Activated CD4-positive, alpha-beta T cell treated with anti-CD3 and anti-CD28 coated beads, Interleukin-2, amount 10 ng/mL, durations not matched to agents 7 days and 5 days (primary cell): Measurements from ENCODE around the gene PADI6. TPM values are rescaled to one million over a fixed set of nuclear protein-coding genes. Genes with fewer than 3 reads are reported as not detected.

Experiments used
- CTCF ChIA-PET: fragments of 350-600 bp; sonication (Branson Sonifier 250); formaldehyde crosslinking; loops from one replicate; lab custom pipeline; 2021; ENCODE audit warnings: antibody characterized with exemption; lab: Charles Lee
- POLR2A ChIA-PET: fragments of 350-600 bp; sonication (Branson Sonifier 250); formaldehyde crosslinking; loops from one replicate; lab custom pipeline; 2021; ENCODE audit warnings: antibody characterized with exemption; lab: Charles Lee
- DNase-seq: peaks from one replicate; pipeline ENCODE4 v3.0.0-alpha.2; 2020
- H3K27ac Mint-ChIP-seq: one replicate; pipeline ENCODE4 v1.8.0; 2021; ENCODE audit warnings: mild to moderate bottlenecking, moderate library complexity, mixed read lengths
- H3K27me3 Mint-ChIP-seq: one replicate; pipeline ENCODE4 v1.8.0; 2021; ENCODE audit warnings: mixed read lengths
- H3K36me3 Mint-ChIP-seq: one replicate; pipeline ENCODE4 v1.8.0; 2021; ENCODE audit warnings: low read depth, mixed read lengths
- H3K4me1 Mint-ChIP-seq: one replicate; pipeline ENCODE4 v1.8.0; 2021; ENCODE audit warnings: mixed read lengths
- H3K4me3 Mint-ChIP-seq: one replicate; pipeline ENCODE4 v1.8.0; 2021; ENCODE audit warnings: mild to moderate bottlenecking, moderate library complexity, mixed read lengths
- H3K9me3 Mint-ChIP-seq: one replicate; pipeline ENCODE4 v1.8.0; 2021; ENCODE audit warnings: mixed read lengths
- total RNA-seq, 2 experiments: library from RNA; stranded (reverse); gene quantifications; one replicate each; pipeline ENCODE4 v1.2.3, GENCODE V29; 2021

Gene PADI6
- total RNA-seq, 2 experiments from 2014 or later, result 0.10 TPM

DNA sequence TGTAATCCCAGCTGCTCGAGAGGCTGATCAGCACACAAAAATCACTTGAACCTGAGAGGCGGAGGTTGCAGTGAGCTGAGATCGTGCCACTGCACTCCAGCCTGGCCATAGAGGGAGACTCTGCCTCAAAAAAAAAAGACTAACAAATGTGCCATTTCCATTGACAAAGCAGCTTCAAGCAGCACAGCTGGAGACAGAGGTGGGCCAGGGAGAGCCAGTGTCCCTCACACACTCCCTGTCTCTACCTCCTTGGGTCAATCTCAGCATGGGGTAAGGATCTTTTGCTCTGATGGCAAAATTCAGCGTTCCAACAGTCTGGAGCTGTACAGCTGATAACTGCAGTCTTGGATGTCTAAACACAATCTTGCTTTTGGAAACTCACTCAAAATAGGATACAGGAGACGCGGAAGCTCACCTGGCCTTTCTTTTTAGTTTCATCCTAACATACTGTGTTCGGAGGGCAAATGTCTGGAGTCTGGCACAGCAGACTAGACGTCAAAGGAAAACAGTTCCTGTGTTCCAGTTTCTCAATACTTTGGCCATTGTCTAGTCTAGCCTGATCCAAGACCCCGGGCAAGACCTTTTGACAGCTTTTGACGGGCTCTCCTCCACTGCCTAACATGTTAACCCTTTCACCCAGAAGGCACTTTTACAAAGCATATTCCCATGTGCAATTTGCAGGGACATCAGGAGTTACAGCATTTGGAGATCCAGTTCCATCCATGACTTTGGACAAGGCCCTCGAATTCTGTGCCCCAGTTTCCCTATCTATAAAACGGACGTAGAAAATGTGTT, 64.6 kb downstream of the PADI6 start:
- H3K36me3 Mint-ChIP-seq, result peaks cover 13% of the 10 kb centered on the region
- H3K9me3 Mint-ChIP-seq, result no peaks in the 10 kb centered on the region
- H3K27me3 Mint-ChIP-seq, result no peaks in the 10 kb centered on the region
- CTCF ChIA-PET, result interaction anchor here (0.6 to 1.3 kb wide), 2 partner anchors 15 to 16 kb away, joined by 3 to 4 read pairs; no protein-coding TSS in a partner anchor
- POLR2A ChIA-PET, result interaction anchor here (0.7 kb wide), 1 partner anchor 10 kb away, joined by 5 read pairs; no protein-coding TSS in a partner anchor
- peak overlapping the region; percentile 77 for H3K4me3 Mint-ChIP-seq
- H3K27ac Mint-ChIP-seq, result peak overlapping the region; percentile 86
- peaks cover 59% of the 10 kb centered on the region for H3K4me1 Mint-ChIP-seq
- no peak for DNase-seq

DNA sequence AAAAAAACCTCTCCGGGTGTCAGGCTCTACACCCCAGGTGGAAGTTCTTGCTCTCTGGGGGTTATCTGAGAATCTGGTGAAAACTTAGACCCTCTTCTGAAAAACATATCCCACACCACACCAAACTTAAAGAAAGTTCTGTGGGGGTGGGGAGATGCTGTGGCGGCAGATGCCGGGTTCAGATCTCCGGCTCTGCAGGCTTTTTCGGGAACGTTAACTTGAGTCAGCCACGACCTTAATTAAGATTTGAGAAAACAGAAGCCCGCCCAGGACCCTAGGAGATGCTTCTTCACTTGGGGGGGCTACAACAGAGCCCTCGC, 65.2 kb downstream of the PADI6 start:
- H3K36me3 Mint-ChIP-seq, result peaks cover 13% of the 10 kb centered on the region
- peak overlapping the region; percentile 77 for H3K4me3 Mint-ChIP-seq
- ChIA-PET POLR2A (no interaction called here), CTCF (no interaction called here)
- DNase-seq, result no peak
- peak overlapping the region; percentile 86 for H3K27ac Mint-ChIP-seq
- H3K27me3 Mint-ChIP-seq, result no peaks in the 10 kb centered on the region
- no peaks in the 10 kb centered on the region for H3K9me3 Mint-ChIP-seq
- peaks cover 61% of the 10 kb centered on the region for H3K4me1 Mint-ChIP-seq

DNA sequence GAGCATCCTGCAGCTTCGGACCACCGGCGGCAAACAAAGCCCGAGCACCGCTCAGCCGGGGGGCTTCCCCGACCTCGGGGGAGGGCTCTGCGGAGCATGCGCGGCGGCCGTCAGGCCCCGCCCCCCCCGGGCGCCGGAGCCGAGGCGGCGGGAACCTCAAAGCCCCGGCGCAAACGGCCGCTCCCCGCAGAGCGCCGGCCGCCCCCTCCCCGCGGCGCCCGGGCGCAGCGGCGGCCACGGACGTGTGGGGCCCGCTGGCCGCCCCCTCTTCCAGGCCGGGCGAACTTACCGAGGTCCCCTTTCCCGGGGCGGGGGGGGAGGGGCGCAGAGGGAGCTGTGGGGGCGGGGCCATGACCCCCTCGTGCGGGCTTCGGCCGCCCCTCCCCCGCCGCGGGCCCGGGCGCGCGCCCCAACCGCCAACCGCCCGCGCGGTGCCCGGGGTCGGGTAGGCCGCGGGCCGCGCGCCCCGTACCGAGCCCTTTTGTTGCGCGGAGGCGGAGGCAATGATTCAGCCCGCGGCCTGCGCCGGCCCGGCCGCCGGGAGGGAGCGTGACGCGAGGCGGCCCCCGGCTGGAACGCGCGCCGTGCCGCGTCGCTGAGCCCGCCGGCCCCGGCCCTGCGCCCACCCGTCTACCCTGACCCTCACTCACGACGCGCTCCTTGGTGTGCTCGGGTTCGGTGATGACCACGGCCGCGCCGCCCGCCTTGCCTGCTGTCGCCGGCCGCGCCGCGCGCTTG, 65.8 kb downstream of the PADI6 start:
- peak; percentile 46 for DNase-seq
- Mint-ChIP-seq H3K36me3 (peaks cover 13% of the 10 kb centered on the region), H3K4me3 (peak overlapping the region; percentile 77), H3K9me3 (no peaks in the 10 kb centered on the region), H3K27me3 (no peaks in the 10 kb centered on the region), H3K27ac (peak overlapping the region; percentile 86), H3K4me1 (peaks cover 63% of the 10 kb centered on the region)
- CTCF ChIA-PET, result interaction anchor here (1.6 to 1.9 kb wide), 2 partner anchors 11 to 14 kb away, joined by 5 read pairs; no protein-coding TSS in a partner anchor
- POLR2A ChIA-PET, result interaction anchor here (0.6 kb wide), 1 partner anchor 145 kb away, joined by 3 read pairs; no protein-coding TSS in a partner anchor

DNA sequence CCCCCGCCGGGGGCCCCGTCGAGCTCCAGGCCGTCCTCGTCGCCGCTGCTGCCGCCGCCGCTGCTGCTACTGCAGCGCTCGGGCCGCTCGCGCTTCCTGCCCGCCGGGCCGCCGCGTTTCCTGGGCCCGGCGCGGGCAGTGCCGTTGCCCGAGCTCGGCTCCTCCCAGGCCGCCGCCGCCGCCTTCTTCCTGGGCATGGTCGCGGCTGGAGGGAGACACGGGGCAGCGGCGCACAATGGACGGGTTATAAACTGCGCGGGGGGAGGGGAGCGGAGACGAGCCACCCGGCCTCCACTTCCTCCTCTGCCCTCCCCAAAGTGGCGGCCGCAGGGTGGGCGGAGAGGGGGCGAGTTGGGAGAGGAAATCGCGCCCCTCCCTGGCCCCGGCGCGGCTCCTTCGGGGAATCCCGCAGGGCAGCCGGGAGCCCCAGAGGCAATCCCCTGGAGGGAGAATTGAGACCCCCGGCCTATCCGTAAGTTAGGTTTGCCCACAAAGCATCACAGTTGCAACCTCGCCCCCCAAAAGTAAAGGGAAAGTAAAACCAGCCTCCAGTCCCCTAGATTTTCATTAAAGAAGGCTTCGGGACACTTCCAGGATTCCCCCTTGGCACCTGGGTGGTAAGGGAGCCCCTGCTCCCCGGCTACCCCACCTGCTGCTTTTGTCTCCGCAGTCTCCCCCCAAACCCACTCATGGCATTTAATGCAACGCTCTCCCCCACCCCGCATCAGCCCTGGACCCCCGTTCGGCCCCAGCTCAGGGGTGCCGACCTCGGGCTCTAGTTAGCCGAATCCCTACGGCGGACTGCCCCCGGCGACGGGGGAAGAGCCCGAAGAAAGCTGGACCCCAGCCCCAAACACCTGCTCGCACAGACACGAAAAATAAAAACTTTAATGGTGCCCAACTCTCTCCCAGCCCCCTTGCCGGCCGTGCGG, 66.6 kb downstream of the PADI6 start:
- H3K4me3 Mint-ChIP-seq, result peak overlapping the region; percentile 96
- peaks cover 14% of the 10 kb centered on the region for H3K36me3 Mint-ChIP-seq
- POLR2A ChIA-PET, result interaction anchor here (0.6 kb wide), 1 partner anchor 144 kb away, joined by 3 read pairs; no protein-coding TSS in a partner anchor
- no peaks in the 10 kb centered on the region for H3K27me3 Mint-ChIP-seq
- no peaks in the 10 kb centered on the region for H3K9me3 Mint-ChIP-seq
- H3K27ac Mint-ChIP-seq, result peak overlapping the region; percentile 97
- CTCF ChIA-PET, result interaction anchor here (0.5 to 1.9 kb wide), 6 partner anchors 12 to 749 kb away, joined by 3 to 5 read pairs (median 4); no protein-coding TSS in a partner anchor
- peak; percentile 70 for DNase-seq
- peaks cover 63% of the 10 kb centered on the region for H3K4me1 Mint-ChIP-seq

DNA sequence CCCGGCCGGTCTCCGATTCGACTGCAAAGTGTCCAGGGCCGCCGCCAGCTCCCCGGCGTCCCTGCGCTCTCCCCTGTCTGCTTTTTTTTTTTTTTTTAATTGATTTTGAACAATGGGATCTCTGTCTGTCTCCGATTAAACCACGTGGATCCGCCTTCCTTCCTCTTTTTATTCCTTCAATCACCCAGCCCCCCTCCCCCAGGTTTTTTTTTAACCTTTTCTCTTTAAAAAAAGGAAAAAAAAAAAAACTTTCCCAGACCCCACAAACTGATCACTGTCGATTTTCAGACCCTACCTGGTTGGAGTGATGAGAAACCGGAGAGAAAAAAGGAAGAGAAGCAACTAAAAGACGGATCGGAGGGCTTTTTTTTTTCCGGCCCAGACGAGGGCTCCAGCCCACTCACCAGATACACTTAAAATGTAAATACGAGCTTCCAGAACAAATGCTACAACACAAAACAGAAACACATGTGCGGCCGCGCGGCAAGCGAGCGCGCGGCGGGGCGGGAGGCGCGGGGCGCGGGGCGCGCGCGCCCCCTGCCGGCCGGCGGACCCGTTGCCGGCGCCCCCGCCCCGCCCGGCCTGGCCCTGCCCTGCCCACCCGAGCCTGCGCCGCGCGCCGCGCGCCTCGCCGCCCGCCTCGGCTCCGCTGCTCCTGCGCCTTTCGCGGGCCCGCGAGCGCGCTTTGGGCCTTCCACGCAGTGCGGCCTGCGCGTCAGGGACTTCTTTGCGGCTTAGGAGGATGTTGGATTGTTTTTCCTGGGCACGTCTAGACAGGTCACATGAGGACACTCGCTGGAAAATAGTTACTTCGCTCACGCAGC, 67.5 kb downstream of the PADI6 start, which contains the start of gene RCC2:
Gene RCC2, minus strand, starts transcription at position 428 of the 824 bp plus-strand sequence. CDS start 1,163 bp downstream, outside the sequence.
- Mint-ChIP-seq H3K27ac (peak within 1 kb of the TSS; percentile 97), H3K4me3 (peak within 1 kb of the TSS; percentile 96), H3K4me1 (peaks cover 54% of the 10 kb centered on the region), H3K9me3 (no peaks in the 10 kb centered on the region), H3K27me3 (no peaks in the 10 kb centered on the region), H3K36me3 (peaks cover 14% of the 10 kb centered on the region)
- peak; percentile 69 for DNase-seq
- ChIA-PET CTCF (interaction anchor here (0.5 to 1.9 kb wide), 7 partner anchors 10 to 749 kb away, joined by 3 to 5 read pairs (median 4); no protein-coding TSS in a partner anchor), POLR2A (no interaction called here)

DNA sequence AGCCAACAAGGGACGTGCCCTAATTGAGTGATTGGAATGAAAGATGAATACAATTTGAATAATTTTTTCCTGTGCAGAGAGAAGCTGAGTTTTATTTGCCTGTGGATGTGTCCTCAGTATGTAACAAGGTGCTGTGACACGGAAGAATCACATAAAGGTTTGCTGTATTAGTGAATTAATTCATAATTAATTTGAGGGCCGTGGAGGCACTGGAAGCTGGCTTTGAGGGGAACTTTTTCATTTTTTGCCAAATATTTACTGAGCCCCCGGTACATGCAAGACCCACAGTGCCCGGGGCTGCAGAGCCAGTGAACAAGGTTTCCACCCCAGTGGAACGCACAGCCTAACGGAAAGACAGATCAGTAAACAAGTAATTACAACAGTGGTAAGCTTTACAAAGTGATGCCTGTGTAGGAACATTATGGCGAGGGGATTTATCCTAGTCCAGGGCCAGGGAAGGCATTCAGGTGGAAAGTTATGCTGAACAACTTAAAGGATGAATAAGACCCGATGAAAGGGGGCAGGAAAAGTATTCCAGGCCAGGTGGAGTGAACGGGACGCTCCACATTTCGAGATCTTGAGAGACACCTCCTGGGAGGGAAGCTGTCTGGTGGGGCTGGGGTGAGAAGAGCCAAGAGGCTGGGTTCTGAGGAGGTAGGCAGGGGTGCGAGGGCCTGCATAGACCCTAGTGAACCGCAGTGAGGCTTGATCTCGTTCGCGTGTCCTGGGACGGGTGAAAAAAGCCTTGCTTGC, 68.3 kb downstream of the PADI6 start:
- H3K4me3 Mint-ChIP-seq, result peak overlapping the region; percentile 81
- DNase-seq, result no peak
- no peaks in the 10 kb centered on the region for H3K27me3 Mint-ChIP-seq
- H3K4me1 Mint-ChIP-seq, result peaks cover 47% of the 10 kb centered on the region
- POLR2A ChIA-PET, result no interaction called here
- H3K27ac Mint-ChIP-seq, result peak overlapping the region; percentile 90
- peaks cover 6% of the 10 kb centered on the region for H3K36me3 Mint-ChIP-seq
- no peaks in the 10 kb centered on the region for H3K9me3 Mint-ChIP-seq
- CTCF ChIA-PET, result interaction anchor here (0.8 to 1.2 kb wide), 3 partner anchors 9 to 11 kb away, joined by 4 to 5 read pairs (median 4); no protein-coding TSS in a partner anchor

DNA sequence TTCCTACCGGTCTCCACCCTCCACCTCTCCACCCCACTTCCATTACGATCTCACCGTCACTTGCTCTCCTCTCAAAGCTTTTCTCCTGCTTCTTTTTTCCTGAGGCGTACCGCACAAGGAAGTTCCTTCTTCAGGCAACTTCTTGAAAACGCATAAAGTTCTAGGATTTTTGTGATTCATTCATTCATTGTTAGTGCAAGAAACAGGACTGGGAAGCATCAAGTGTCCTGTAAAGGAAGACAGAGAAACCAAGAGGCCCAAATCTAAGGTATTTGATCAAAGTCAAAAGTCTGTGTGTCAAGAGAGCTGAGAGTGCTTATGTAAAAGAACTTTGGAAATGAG, 68.8 kb downstream of the PADI6 start:
- H3K36me3 Mint-ChIP-seq, result peaks cover 6% of the 10 kb centered on the region
- CTCF ChIA-PET, result interaction anchor here (1.2 kb wide), 1 partner anchor 9 kb away, joined by 4 read pairs; no protein-coding TSS in a partner anchor
- POLR2A ChIA-PET, result no interaction called here
- no peaks in the 10 kb centered on the region for H3K27me3 Mint-ChIP-seq
- peak overlapping the region; percentile 81 for H3K4me3 Mint-ChIP-seq
- DNase-seq, result no peak
- peak overlapping the region; percentile 90 for H3K27ac Mint-ChIP-seq
- H3K9me3 Mint-ChIP-seq, result no peaks in the 10 kb centered on the region
- peaks cover 43% of the 10 kb centered on the region for H3K4me1 Mint-ChIP-seq

DNA sequence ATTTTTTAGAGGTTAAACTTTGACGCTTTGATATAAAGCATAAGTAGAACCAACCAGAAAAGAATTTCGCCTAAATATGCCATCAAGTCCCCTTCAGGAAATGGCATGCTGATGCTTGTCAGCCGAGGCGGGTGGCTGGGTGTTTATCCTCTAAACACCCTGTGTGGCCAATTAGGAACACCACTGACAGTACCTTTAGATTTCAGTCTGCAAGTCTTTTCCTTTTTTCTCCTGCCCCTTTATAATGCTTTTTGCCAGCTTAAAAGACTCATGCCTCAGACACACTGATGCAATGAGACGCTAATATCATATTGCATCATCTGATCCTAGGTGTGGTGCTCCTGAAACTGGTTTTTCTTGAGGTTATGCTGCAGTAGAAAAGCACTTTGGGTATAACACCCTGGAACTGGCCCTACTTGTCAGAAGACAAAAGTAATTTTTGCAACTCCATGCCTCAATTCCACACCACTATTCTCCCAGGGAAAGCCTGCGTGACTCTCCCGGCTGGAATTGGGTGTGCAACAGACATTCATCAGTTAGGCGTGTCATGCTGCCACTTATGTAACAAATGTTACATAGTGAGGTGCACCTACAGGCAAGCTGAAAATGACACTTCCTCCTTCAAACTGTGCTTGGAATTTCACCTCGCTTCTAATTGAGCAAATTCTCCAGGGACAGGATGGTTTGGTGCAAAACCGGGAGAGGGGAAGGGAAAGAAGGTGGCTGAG, 69.4 kb downstream of the PADI6 start:
- POLR2A ChIA-PET, result no interaction called here

DNA sequence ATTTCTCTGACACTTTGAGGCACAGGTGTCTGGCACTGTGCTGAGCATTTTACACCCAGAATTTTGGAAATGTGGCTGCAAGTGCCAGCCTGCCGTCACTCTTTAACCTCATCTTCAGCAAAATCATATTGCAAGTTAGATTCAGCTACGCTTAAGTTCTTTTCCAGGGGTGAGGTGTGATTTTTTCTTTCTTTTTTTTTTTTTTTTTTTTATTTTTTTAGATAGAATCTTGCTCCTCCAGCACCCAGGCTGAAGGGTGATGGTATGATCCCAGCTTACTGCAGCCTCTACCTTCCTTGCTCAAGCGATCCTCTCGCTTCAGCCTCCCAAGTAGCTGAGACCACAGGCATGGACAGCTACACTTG, 70.0 kb downstream of the PADI6 start:
- no peaks in the 10 kb centered on the region for H3K27me3 Mint-ChIP-seq
- peaks cover 31% of the 10 kb centered on the region for H3K4me1 Mint-ChIP-seq
- no peak for DNase-seq
- H3K9me3 Mint-ChIP-seq, result no peaks in the 10 kb centered on the region
- H3K36me3 Mint-ChIP-seq, result peaks cover 6% of the 10 kb centered on the region
- CTCF ChIA-PET, result interaction anchor here (0.7 kb wide), 2 partner anchors 9 to 94 kb away, joined by 5 read pairs; no protein-coding TSS in a partner anchor
- POLR2A ChIA-PET, result no interaction called here
- peak overlapping the region; percentile 90 for H3K27ac Mint-ChIP-seq
- peak overlapping the region; percentile 81 for H3K4me3 Mint-ChIP-seq

More for the DNA sequence above, 69.4 kb downstream of the PADI6 start:
- CTCF ChIA-PET, result interaction anchor here (0.7 to 1.2 kb wide), 3 partner anchors 8 to 95 kb away, joined by 4 to 5 read pairs (median 5); no protein-coding TSS in a partner anchor
- H3K4me3 Mint-ChIP-seq, result peak overlapping the region; percentile 81
- peak overlapping the region; percentile 90 for H3K27ac Mint-ChIP-seq
- peaks cover 6% of the 10 kb centered on the region for H3K36me3 Mint-ChIP-seq
- no peaks in the 10 kb centered on the region for H3K9me3 Mint-ChIP-seq
- H3K4me1 Mint-ChIP-seq, result peaks cover 36% of the 10 kb centered on the region
- no peaks in the 10 kb centered on the region for H3K27me3 Mint-ChIP-seq
- peak; percentile 16 for DNase-seq

DNA sequence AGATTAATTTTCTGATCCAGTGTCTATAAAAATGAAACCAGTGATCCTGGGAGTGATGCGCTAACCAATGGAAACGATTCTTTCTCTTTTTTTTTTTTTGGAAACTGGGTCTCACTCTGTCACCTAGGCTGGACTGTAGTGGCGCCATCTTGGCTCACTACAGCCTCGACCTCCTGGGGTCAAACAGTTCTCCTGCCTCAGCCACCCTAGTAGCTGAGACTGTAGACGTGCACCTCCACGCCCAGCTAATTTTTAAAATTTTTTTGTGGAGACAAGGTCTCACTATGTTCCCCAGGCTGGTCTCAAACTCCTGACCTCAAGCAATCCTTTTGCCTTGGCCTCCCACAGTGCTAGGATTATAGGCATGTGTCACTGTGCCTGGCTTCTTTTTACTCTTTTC, 70.8 kb downstream of the PADI6 start:
- CTCF ChIA-PET, result interaction anchor here (0.6 to 1.2 kb wide), 2 partner anchors 9 to 204 kb away, joined by 3 to 5 read pairs; no protein-coding TSS in a partner anchor
- Mint-ChIP-seq H3K4me1 (peaks cover 30% of the 10 kb centered on the region), H3K9me3 (no peaks in the 10 kb centered on the region), H3K27ac (no peak overlapping the region), H3K27me3 (no peaks in the 10 kb centered on the region), H3K36me3 (peaks cover 6% of the 10 kb centered on the region), H3K4me3 (no peak overlapping the region)
- POLR2A ChIA-PET, result no interaction called here
- no peak for DNase-seq
